Hepatocyte (in vitro differentiated cells): ENCODE data around the gene OR2A5. TPM values are rescaled to one million over a fixed set of nuclear protein-coding genes. Genes with fewer than 3 reads are reported as not detected.
"Not testable (repeated sequence)": the region's sequence is repeated elsewhere in the genome, so short reads cannot be mapped to it uniquely, and the experiment has no call there.

Experiments
- DNase-seq: peaks from one replicate; pipeline ENCODE4 v3.0.0-alpha.2; 2016; ENCODE audit warnings: low spot score
- H2AFZ ChIP-seq: fragments of 200-600 bp; sonication (generic); 2 replicates; pipeline ENCODE4 v1.6.0; 2016; ENCODE audit warnings: antibody characterized with exemption, mild to moderate bottlenecking
- H3K27ac ChIP-seq: fragments of 200-600 bp; sonication (generic); 2 replicates; pipeline ENCODE4 v1.5.1; 2016; ENCODE audit warnings: mild to moderate bottlenecking
- H3K27me3 ChIP-seq: fragments of 200-600 bp; sonication (generic); 2 replicates; pipeline ENCODE4 v1.6.1; 2016
- H3K36me3 ChIP-seq: fragments of 200-600 bp; sonication (generic); replicated peaks from 2 replicates; pipeline ENCODE4 v1.5.1; 2016; ENCODE audit warnings: low read depth; ENCODE audit not compliant: insufficient read depth
- H3K4me1 ChIP-seq: fragments of 200-600 bp; sonication (generic); 2 replicates; pipeline ENCODE4 v1.5.1; 2016; ENCODE audit warnings: mild to moderate bottlenecking, moderate library complexity; ENCODE audit not compliant: insufficient read depth
- H3K4me2 ChIP-seq: fragments of 200-600 bp; sonication (generic); 2 replicates; pipeline ENCODE4 v1.6.0; 2016
- H3K4me3 ChIP-seq: fragments of 200-600 bp; sonication (generic); 2 replicates; pipeline ENCODE4 v1.5.1; 2016; ENCODE audit warnings: mild to moderate bottlenecking
- H3K79me2 ChIP-seq: fragments of 200-600 bp; sonication (generic); 2 replicates; pipeline ENCODE4 v1.6.0; 2017; ENCODE audit warnings: mild to moderate bottlenecking
- H3K9me2 ChIP-seq: fragments of 200-600 bp; sonication (generic); replicated peaks from 2 replicates; pipeline ENCODE4 v1.6.0; 2017; ENCODE audit warnings: mild to moderate bottlenecking; ENCODE audit not compliant: insufficient read depth
- H3K9me3 ChIP-seq: fragments of 200-600 bp; sonication (generic); 2 replicates; pipeline ENCODE4 v1.5.1; 2016; ENCODE audit warnings: low read depth, mild to moderate bottlenecking
- H4K20me1 ChIP-seq: fragments of 200-600 bp; sonication (generic); 2 replicates; pipeline ENCODE4 v1.6.0; 2016; ENCODE audit warnings: mild to moderate bottlenecking; ENCODE audit not compliant: insufficient read depth, poor library complexity, severe bottlenecking
- EZH2 ChIP-seq: fragments of 200-600 bp; sonication (generic); IDR thresholded peaks from 2 replicates; pipeline ENCODE4 v1.6.1; 2016; ENCODE audit warnings: antibody characterized with exemption, mild to moderate bottlenecking, borderline replicate concordance
- EZH2phosphoT487 ChIP-seq: fragments of 200-600 bp; sonication (generic); IDR thresholded peaks from one replicate; pipeline ENCODE4 v1.6.1; 2018; ENCODE audit warnings: antibody characterized with exemption, mild to moderate bottlenecking, low read depth, moderate library complexity; ENCODE audit not compliant: unreplicated experiment, severe bottlenecking
- WGBS: methylation state at CpG from one replicate; pipeline ENCODE4 v1.1.6; 2016; ENCODE audit warnings: low lambda C conversion rate; ENCODE audit errors: missing lambda C conversion rate; 5-methylcytosine and 5-hydroxymethylcytosine counted together
- polyA plus RNA-seq: library from polyadenylated mRNA; unstranded; fragments of >200 nt; fragmentation: Nextera tagmentation; extraction: Ambion mirVana; gene quantifications from 2 replicates; pipeline ENCODE4 v1.2.1, GENCODE V29; 2016
- total RNA-seq: library from RNA; depleted of rRNA; stranded (reverse); fragments of >200 nt; gene quantifications from 2 replicates; pipeline ENCODE4 v1.2.3, GENCODE V29; 2014
- TF ChIP-seq, protein P1 (sequence below): fragments of 200-600 bp; sonication (generic); IDR thresholded peaks from 2 replicates; pipeline ENCODE4 v1.5.1; 2016; ENCODE audit warnings: antibody characterized with exemption, mild to moderate bottlenecking; ENCODE audit not compliant: poor library complexity

The OR2A5 gene
- total and polyA plus RNA-seq, 2 experiments from 2014 or later, result 0.10 to 0.77 TPM

DNA sequence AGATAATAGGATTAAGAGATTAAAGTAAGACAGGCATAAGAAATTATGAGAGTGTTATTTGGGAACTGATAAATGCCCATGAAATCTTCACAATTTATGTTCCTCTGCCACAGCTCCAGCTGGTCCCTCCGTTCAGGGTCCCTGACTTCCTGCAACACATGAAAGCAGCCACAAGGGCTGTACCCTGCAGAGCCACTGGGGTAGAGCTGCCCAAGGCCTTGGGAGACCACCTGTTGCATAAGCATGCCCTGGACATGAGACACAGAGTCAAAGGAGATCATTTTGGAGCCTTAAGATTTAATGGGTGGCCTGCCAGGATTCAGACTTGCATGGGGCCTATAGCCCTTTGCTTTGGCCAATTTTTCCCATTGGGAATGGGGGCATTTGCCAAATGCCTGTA, 37.9 kb upstream of the OR2A5 start:
- H3K9me2 ChIP-seq, H3K4me1 ChIP-seq, H3K36me3 ChIP-seq, H3K9me3 ChIP-seq, H2AFZ ChIP-seq, DNase-seq, H3K27me3 ChIP-seq, H4K20me1 ChIP-seq, H3K4me3 ChIP-seq, H3K4me2 ChIP-seq, H3K79me2 ChIP-seq, H3K27ac ChIP-seq: not testable (repeated sequence)
- WGBS, result 73% methylated on average over 1 of the region's 1 CpG

DNA sequence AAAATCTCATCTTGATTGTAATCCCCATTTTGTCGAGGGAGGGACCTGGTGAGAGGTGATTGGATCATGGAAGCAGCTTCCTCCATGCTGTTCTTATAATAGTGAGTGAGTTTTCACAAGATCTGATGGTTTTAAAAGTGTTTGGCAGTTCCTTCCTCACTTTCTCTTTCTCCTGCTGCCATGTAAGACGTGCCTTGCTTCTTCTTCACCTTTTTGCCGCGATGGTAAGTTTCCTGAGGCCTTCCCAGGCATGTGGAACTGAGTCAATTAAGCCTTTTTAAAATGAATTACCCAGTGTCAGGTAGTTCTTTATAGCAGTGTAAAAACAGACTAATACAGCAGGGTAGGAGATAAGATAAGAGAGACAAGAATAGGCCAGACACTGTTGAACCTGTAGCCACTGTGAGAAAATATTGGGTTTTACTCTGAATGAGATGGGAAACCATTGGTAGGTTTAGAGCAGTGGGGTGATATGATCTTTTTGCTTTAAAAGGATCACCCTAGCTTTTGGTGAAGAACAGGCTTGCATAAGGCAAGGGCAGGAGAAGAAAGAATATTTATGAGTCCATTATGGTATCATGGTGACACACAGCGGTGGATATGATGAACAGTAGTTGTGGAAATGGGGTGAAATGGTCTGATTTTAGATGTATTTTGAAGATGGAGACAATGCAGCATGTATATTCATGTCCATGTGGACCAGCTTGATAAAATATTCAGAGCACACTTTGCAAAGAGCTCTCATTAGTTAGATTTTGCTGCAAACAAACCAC, 37.1 kb upstream of the OR2A5 start:
- 81% methylated on average over 5 of the region's 5 CpGs for WGBS

DNA sequence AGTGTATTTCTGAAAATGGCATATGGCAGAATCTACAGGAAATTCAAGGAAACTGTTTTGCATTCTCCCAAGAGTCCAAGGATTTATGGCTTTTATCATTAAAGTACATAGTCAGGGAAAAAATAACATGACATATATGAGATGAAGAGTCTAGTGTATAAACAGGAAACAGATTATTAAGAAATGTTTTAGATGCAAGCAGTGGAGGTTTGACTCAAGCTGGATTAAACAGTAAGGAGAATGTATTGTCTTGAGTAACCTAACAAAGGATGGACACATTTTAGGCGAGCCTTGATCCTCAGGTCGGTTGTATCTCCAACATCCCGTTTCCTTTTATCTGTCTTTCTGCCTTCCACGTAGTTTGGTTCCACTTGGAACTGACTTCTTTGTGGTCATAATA, 30.7 kb upstream of the OR2A5 start:
- Histone ChIP-seq H3K4me3 (peak overlapping the region; percentile 4), H3K27ac (no peak overlapping the region), H3K27me3 (no peaks in the 10 kb centered on the region), H3K4me2 (no peak overlapping the region), H3K4me1 (peaks cover 12% of the 10 kb centered on the region), H2AFZ (no peak overlapping the region), H3K9me2 (no peaks in the 10 kb centered on the region), H3K36me3 (no peaks in the 10 kb centered on the region), H3K9me3 (no peaks in the 10 kb centered on the region), H4K20me1 (no peaks in the 10 kb centered on the region), H3K79me2 (no peaks in the 10 kb centered on the region)
- TF ChIP-seq EZH2phosphoT487, result no peak
- TF ChIP-seq, protein P1, sequence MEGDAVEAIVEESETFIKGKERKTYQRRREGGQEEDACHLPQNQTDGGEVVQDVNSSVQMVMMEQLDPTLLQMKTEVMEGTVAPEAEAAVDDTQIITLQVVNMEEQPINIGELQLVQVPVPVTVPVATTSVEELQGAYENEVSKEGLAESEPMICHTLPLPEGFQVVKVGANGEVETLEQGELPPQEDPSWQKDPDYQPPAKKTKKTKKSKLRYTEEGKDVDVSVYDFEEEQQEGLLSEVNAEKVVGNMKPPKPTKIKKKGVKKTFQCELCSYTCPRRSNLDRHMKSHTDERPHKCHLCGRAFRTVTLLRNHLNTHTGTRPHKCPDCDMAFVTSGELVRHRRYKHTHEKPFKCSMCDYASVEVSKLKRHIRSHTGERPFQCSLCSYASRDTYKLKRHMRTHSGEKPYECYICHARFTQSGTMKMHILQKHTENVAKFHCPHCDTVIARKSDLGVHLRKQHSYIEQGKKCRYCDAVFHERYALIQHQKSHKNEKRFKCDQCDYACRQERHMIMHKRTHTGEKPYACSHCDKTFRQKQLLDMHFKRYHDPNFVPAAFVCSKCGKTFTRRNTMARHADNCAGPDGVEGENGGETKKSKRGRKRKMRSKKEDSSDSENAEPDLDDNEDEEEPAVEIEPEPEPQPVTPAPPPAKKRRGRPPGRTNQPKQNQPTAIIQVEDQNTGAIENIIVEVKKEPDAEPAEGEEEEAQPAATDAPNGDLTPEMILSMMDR, result no peak
- no peak for TF ChIP-seq EZH2
- no peak for DNase-seq
- 91% methylated on average over 4 of the region's 4 CpGs for whole genome bisulfite sequencing

More for the DNA sequence above, 37.1 kb upstream of the OR2A5 start:
- H3K4me1 ChIP-seq, result no peaks in the 10 kb centered on the region
- no peaks in the 10 kb centered on the region for H3K9me3 ChIP-seq
- H4K20me1 ChIP-seq, result no peaks in the 10 kb centered on the region
- no peaks in the 10 kb centered on the region for H3K36me3 ChIP-seq
- no peak overlapping the region for H3K4me3 ChIP-seq
- no peaks in the 10 kb centered on the region for H3K9me2 ChIP-seq
- H2AFZ ChIP-seq, result no peak overlapping the region
- H3K4me2 ChIP-seq, result no peak overlapping the region
- TF ChIP-seq, protein P1, result no peak
- TF ChIP-seq EZH2, result no peak
- TF ChIP-seq EZH2phosphoT487, result no peak
- no peaks in the 10 kb centered on the region for H3K27me3 ChIP-seq
- DNase-seq, result no peak
- no peak overlapping the region for H3K27ac ChIP-seq
- no peaks in the 10 kb centered on the region for H3K79me2 ChIP-seq

DNA sequence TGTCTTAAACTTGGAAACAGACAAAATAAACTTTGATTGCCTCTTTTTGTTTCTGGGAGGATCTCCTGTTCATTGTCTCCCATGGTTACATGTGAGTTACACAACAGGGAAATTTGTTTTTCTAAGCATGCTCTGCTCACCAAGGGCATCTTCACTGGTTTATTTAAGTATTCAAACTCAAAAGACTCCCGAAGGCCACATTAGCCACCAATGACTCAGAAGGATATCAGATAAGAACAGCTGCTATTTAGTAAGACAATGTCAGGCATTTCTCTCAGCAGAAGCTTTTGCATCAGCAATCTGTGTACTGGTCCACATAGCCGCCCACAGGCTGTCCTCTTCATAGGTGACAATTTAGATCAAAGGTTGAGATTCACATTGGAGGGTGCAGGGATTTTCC, 29.3 kb upstream of the OR2A5 start:
- no peak overlapping the region for H2AFZ ChIP-seq
- 11% methylated on average over 2 of the region's 2 CpGs for WGBS
- H3K9me2 ChIP-seq, result no peaks in the 10 kb centered on the region
- no peaks in the 10 kb centered on the region for H3K9me3 ChIP-seq
- H3K4me1 ChIP-seq, result peaks cover 12% of the 10 kb centered on the region
- H3K4me2 ChIP-seq, result no peak overlapping the region
- no peaks in the 10 kb centered on the region for H4K20me1 ChIP-seq
- no peaks in the 10 kb centered on the region for H3K27me3 ChIP-seq
- peak overlapping the region; percentile 64 for H3K27ac ChIP-seq
- no peak for TF ChIP-seq EZH2
- no peak for TF ChIP-seq EZH2phosphoT487
- TF ChIP-seq, protein P1, result no peak
- no peak overlapping the region for H3K4me3 ChIP-seq
- H3K79me2 ChIP-seq, result no peaks in the 10 kb centered on the region
- DNase-seq, result peak; percentile 62
- H3K36me3 ChIP-seq, result no peaks in the 10 kb centered on the region
